Stimulated activated naive B cell treated with anti-CD40 and anti-IgM and Interleukin-4, amounts not matched to agents 10 μg/mL and 1 μg/mL and 100 μg/mL, for 72 hours (primary cell): ENCODE results near the gene ARRB1.

Source experiments
- ATAC-seq, 2 donors: fragments of 150-1000 bp; cut with Tn5 transposase; replicated peaks; 2 replicates each; pipeline ENCODE4 v1.10.0; 2021; ENCODE audit warnings: moderate library complexity in 1 of 2
- DNase-seq: peaks from one replicate; pipeline ENCODE4 v3.0.0; 2021
- H3K27ac Mint-ChIP-seq: one replicate; pipeline ENCODE4 v1.8.0; 2022; ENCODE audit warnings: mild to moderate bottlenecking, mixed read lengths
- H3K27me3 Mint-ChIP-seq, 2 donors: one replicate each; pipeline ENCODE4 v1.8.0; 2022; ENCODE audit warnings: mixed read lengths in 2 of 2
- H3K36me3 Mint-ChIP-seq, 2 donors: one replicate each; pipeline ENCODE4 v1.8.0; 2022; ENCODE audit warnings: mixed read lengths in 2 of 2, mild to moderate bottlenecking in 1 of 2
- H3K4me1 Mint-ChIP-seq, 2 donors: one replicate each; pipeline ENCODE4 v1.8.0; 2022; ENCODE audit warnings: mixed read lengths in 2 of 2, mild to moderate bottlenecking in 1 of 2
- H3K4me3 Mint-ChIP-seq, 2 donors: one replicate each; pipeline ENCODE4 v1.8.0; 2022; ENCODE audit warnings: mild to moderate bottlenecking in 2 of 2, mixed read lengths in 2 of 2, moderate library complexity in 1 of 2
- H3K9me3 Mint-ChIP-seq, 2 donors: one replicate each; pipeline ENCODE4 v1.8.0; 2022; ENCODE audit warnings: mixed read lengths in 2 of 2, mild to moderate bottlenecking in 1 of 2

The ARRB1 gene

DNA sequence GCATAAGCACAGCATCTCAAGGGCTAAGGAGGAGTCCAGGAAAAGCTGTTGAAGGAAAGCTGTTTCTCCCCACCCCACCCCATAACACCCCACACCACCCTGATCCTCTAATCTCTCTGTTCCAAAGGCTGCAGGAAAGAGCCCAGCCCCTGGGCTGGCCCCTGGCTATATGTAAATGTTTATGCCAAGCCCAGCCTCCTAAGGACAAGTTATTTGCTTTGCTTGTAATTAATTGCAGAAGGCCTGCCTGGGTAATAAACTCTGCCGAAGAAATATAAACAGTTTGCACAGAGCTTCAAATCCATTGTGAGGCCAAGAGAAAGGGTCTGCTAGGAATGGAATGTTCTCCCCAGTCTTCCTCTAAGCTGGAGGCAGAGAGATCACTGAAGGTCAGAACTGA lies 21.2 kb downstream of the ARRB1 start:
- no peaks in the 10 kb centered on the region for H3K9me3 Mint-ChIP-seq
- DNase-seq, result no peak
- H3K4me3 Mint-ChIP-seq, result no peak overlapping the region
- no peaks in the 10 kb centered on the region for H3K36me3 Mint-ChIP-seq
- H3K27me3 Mint-ChIP-seq, result no peaks in the 10 kb centered on the region
- ATAC-seq, result no peak
- no peak overlapping the region for H3K27ac Mint-ChIP-seq
- H3K4me1 Mint-ChIP-seq, result peaks cover 2 to 20% of the 10 kb centered on the region in 2 donors

- H3K4me3 Mint-ChIP-seq, result no peak overlapping the region
- H3K36me3 Mint-ChIP-seq, result no peaks in the 10 kb centered on the region
- DNase-seq, result no peak
- H3K27me3 Mint-ChIP-seq, result no peaks in the 10 kb centered on the region
- no peak overlapping the region for H3K27ac Mint-ChIP-seq
- ATAC-seq, result peak; percentile 57 to 64
- peaks cover 2 to 20% of the 10 kb centered on the region in 2 donors for H3K4me1 Mint-ChIP-seq
- no peaks in the 10 kb centered on the region for H3K9me3 Mint-ChIP-seq
Measured at GRCh38 chr11:75328426-75329277, 22.8 kb downstream of the ARRB1 start.

DNA sequence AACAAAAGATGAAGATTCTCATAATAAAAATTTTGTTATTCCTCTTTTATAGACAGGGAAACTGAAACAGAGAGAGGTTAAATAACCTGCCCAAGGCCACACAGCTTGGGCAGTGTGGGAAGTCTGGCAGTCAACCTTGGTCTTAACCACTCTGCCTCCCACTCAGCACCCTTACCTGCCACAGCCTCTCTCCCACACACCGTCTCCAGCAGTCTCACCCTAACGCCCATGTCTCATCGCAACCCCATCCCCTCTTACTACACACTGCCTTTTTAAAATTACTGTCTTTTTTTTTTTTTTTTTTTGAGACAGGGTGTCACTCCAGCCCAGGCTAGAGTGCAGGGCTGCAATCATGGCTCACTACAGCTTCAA lies 25.0 kb downstream of the ARRB1 start:
- ATAC-seq (peak; percentile 52 to 64), DNase-seq (no peak)
- Mint-ChIP-seq H3K4me1 (peaks cover 5 to 20% of the 10 kb centered on the region in 2 donors), H3K36me3 (no peaks in the 10 kb centered on the region), H3K27ac (no peak overlapping the region), H3K4me3 (no peak overlapping the region), H3K9me3 (no peaks in the 10 kb centered on the region), H3K27me3 (no peaks in the 10 kb centered on the region)

DNA sequence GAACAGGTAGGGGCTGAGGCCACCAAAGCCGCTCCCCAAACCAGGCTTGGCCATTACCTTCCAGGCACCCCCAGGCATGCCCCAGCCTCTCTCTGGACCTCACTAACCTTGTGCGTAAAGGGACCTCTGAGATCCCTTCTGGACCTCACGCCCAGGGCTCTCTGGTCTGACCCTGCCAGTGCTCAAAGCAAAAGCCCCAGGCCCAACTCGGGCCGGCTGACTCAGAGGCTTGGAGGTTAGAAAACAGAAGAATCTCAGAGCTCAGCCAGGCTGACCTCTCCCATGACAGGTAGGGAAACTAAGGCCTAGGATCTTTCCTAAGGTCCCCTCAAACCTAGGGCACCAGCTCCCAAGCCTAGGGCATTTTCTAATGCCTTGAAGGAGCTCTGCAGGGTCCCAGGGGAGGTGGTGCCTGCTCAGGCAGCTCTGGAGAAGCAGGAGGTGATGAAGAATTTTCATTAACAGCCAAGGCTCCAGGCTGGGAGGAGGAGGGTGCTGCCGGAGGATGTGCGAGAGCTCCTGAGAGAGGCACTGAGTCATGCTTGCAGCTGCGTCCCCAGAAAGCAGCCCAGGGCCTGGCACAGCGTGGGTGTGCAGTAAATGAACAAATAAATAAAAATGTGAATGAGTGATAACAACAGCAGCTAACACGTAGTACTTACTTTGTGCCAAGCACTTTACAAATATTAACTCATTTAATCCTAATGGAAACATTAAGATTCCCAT lies 25.6 kb downstream of the ARRB1 start:
- Mint-ChIP-seq H3K9me3 (no peaks in the 10 kb centered on the region), H3K4me3 (no peak overlapping the region), H3K4me1 (peaks cover 5 to 20% of the 10 kb centered on the region in 2 donors), H3K27ac (no peak overlapping the region), H3K36me3 (no peaks in the 10 kb centered on the region), H3K27me3 (no peaks in the 10 kb centered on the region)
- DNase-seq (no peak), ATAC-seq (peak; percentile 39 to 59)

DNA sequence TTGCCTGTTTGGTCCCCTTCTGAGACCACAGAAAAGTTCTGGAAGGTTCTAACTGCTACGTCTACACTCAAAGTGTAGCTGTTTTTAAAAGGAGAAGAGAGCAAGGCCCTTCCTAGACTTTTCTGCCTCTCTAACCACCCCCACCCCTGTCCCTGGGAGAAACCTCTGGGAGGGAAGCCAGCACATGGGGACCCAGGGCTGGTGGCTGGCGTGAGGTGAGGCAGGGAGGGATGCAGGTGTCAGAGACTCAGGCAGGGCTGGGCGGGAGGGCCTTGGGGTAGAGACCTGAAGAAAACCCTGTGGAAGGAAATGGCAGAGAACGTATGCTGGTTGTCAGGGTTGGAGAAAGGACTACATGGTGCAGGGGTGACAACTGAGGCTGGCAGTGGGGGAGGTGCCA lies 26.7 kb downstream of the ARRB1 start:
- H3K36me3 Mint-ChIP-seq, result no peaks in the 10 kb centered on the region
- peaks cover 5 to 20% of the 10 kb centered on the region in 2 donors for H3K4me1 Mint-ChIP-seq
- ATAC-seq (no peak), DNase-seq (no peak)
- peaks cover 0 to 8% of the 10 kb centered on the region in 2 donors for H3K27me3 Mint-ChIP-seq
- H3K9me3 Mint-ChIP-seq, result no peaks in the 10 kb centered on the region
- H3K27ac Mint-ChIP-seq, result no peak overlapping the region
- no peak overlapping the region for H3K4me3 Mint-ChIP-seq

- Mint-ChIP-seq H3K27ac (no peak overlapping the region), H3K9me3 (no peaks in the 10 kb centered on the region), H3K36me3 (no peaks in the 10 kb centered on the region), H3K4me3 (no peak overlapping the region), H3K27me3 (peaks cover 0 to 10% of the 10 kb centered on the region in 2 donors), H3K4me1 (peaks cover 5 to 19% of the 10 kb centered on the region in 2 donors)
- ATAC-seq (no peak), DNase-seq (no peak)
Measured at GRCh38 chr11:75324189-75324588, 27.3 kb downstream of the ARRB1 start.

DNA sequence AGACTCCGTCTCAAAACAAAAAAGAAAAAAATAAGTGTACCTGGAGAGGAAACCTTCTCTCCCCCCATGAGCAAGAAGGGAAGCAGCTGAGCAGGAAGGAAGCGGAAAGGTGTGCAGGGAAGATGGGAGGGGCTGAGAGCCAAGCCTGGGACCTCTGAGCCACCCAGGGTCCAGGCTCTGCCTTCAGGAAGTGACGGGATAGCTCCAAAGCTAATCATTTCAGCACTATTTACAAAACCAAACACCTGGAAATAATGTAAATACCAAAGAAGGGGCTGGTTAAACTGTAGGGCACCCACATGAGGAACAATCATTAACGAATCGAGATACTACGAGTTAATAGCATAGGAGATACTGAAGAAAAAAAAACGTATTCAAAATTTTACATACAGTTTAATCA lies 27.9 kb downstream of the ARRB1 start:
- Mint-ChIP-seq H3K9me3 (no peaks in the 10 kb centered on the region), H3K4me1 (peaks cover 5 to 13% of the 10 kb centered on the region in 2 donors), H3K36me3 (no peaks in the 10 kb centered on the region), H3K4me3 (no peak overlapping the region), H3K27me3 (peaks cover 0 to 10% of the 10 kb centered on the region in 2 donors), H3K27ac (no peak overlapping the region)
- DNase-seq (no peak), ATAC-seq (no peak)

DNA sequence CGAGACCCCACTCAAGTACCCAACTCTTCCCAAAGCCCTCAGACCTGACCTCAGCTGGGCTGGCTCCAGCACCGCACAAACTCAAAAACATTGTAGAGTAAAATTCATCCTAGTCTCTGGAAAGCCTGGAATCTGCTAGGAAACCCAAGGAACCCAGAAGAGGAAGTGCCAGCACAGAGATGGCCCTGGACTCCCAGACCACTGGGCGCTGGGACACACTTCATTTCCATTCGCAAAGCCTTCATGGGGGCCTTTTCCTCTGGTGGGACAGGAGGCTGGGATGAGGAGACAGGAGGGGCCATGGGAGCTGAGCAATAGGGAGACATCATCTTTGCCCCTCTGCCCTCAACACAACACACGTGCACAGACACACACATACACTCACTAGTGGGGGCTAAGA lies 30.8 kb downstream of the ARRB1 start:
- no peaks in the 10 kb centered on the region for H3K9me3 Mint-ChIP-seq
- DNase-seq, result no peak
- peaks cover 0 to 10% of the 10 kb centered on the region in 2 donors for H3K27me3 Mint-ChIP-seq
- no peak overlapping the region for H3K4me3 Mint-ChIP-seq
- no peak overlapping the region for H3K27ac Mint-ChIP-seq
- ATAC-seq, result no peak
- no peaks in the 10 kb centered on the region for H3K36me3 Mint-ChIP-seq
- H3K4me1 Mint-ChIP-seq, result peaks cover 0 to 4% of the 10 kb centered on the region in 2 donors

DNA sequence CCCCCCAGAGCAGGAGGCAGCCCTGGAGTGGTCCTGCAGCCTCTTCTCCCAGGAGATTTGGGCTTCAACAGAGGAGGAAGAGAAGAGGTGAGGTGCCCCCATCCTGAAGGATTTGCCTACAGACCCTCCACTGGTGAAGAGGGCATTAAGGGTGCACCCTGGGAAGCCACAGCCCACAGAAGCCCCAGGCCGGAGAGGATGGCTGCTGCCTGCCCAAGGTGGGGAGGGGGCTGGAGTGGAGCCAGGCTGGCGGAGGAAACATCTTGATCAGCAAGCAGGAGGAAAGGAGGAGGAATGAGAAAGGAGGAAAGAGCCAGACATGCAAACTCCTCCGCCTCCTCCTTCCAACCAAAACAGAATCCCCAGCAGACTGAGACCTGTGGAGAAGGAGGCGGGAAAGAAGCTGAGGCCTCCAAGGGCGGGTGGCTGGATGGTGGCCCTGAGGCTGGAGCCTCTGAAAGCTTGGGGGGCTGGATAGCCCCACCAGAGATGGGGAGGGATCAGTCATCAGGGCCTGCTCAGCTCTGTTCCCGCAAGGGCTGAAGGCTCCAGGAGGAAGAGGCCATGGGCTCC lies 31.3 kb downstream of the ARRB1 start:
- peaks cover 0 to 10% of the 10 kb centered on the region in 2 donors for H3K27me3 Mint-ChIP-seq
- H3K4me1 Mint-ChIP-seq, result peaks cover 0 to 4% of the 10 kb centered on the region in 2 donors
- no peak for ATAC-seq
- H3K9me3 Mint-ChIP-seq, result no peaks in the 10 kb centered on the region
- no peak for DNase-seq
- H3K4me3 Mint-ChIP-seq, result no peak overlapping the region
- no peak overlapping the region for H3K27ac Mint-ChIP-seq
- H3K36me3 Mint-ChIP-seq, result no peaks in the 10 kb centered on the region

DNA sequence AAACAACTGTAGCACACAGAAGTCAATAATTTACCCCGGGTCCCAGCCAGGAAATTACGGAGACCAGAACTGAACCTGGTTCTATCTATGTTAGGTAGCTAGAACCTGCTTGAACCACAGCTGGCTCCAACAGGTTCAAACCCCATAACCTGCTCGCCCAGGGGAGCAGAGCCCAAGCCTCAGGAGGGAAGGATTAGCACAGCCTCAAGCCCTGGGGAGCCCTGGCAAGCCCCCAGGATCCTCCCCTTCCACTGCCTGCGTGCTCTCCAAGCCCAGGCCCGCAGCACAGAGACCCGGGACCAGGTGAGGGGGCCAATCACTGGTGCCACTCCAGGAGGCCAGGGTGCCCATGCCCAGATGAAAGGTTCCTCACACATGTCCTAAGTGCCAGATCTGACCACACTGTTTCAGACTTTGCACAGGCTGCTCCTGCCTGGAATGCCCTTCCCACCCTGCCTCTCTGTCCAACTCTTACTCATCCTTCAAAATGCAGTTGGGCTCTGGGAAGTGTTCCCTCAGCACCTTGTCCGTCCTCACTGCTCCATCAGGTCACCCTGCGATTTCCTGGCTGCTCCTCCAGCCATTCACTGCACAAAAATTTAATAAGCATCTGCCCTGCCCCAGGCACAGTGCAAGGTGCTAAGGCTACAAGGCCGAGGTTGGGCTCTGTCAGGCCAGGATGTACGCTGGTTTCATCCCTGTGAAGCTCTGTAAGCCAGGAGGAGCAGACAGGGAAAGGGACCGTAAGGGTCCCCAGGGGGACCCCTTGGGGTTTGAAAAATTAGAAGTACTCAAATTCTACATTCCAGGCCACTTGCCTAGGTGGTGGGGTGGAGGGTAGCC lies 32.2 kb downstream of the ARRB1 start:
- Mint-ChIP-seq H3K4me3 (no peak overlapping the region), H3K27me3 (peaks cover 0 to 10% of the 10 kb centered on the region in 2 donors), H3K9me3 (no peaks in the 10 kb centered on the region), H3K27ac (no peak overlapping the region), H3K36me3 (no peaks in the 10 kb centered on the region), H3K4me1 (peaks cover 0 to 4% of the 10 kb centered on the region in 2 donors)
- DNase-seq (no peak), ATAC-seq (no peak)

- Mint-ChIP-seq H3K9me3 (no peaks in the 10 kb centered on the region), H3K27me3 (peaks cover 0 to 10% of the 10 kb centered on the region in 2 donors), H3K27ac (no peak overlapping the region), H3K4me1 (peaks cover 0 to 3% of the 10 kb centered on the region in 2 donors), H3K36me3 (no peaks in the 10 kb centered on the region), H3K4me3 (no peak overlapping the region)
- DNase-seq (no peak), ATAC-seq (no peak)
Measured at GRCh38 chr11:75317446-75318122, 33.9 kb downstream of the ARRB1 start.

DNA sequence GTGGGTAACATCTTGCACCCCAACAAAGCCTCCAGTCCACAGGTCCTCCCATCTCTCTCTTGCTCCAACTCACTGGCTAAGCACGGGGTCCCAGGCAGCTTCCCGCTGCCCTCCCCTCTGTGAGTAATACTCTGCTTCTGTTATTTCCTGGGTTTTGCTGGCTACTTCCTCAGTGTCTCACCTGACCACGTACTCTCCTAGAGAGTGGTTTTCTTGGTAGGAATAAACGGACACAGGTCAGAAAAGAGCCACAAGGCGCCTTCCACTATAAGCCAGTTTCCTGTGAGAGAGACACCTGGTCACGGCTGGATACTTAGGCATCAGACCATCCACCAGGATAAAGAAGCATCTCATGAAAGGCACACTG lies 36.0 kb downstream of the ARRB1 start:
- Mint-ChIP-seq H3K4me1 (no peaks in the 10 kb centered on the region), H3K36me3 (peaks cover 0 to 3% of the 10 kb centered on the region in 2 donors), H3K9me3 (peaks cover 0 to 2% of the 10 kb centered on the region in 2 donors), H3K27me3 (peaks cover 0 to 7% of the 10 kb centered on the region in 2 donors), H3K27ac (no peak overlapping the region), H3K4me3 (no peak overlapping the region)
- DNase-seq, result no peak
- ATAC-seq, result no peak

DNA sequence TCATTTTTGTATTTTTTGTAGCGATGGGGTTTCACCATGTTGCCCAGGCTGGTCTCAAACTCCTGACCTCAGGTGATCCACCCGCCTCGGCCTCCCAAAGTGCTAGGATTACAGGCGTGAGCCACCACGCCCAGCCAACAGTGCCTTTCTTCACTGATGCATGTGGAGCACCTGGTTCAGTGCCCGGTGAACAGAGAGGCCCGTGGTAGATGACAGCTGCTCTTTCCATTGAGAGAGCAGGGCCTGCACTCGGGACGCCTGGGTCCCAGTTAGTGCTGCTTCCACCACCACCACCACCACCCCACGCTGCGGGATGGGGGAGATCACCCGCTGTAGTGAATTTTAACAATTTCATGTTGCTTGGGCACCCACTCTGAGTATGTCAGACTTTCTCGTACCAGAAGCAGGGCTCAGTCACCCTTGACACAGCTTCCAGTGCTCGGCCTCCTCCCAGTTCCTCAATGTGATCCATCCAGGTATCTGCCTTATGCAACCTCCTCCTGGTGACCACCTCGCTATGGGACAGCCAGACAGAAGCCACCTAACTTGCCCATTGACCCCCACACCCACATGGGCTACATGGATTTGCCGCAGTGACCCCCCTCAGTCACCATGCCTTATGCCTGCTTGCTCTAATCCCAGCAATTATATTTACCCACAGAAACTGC lies 36.6 kb downstream of the ARRB1 start:
- DNase-seq (no peak), ATAC-seq (no peak)
- peaks cover 0 to 3% of the 10 kb centered on the region in 2 donors for H3K36me3 Mint-ChIP-seq
- no peaks in the 10 kb centered on the region for H3K4me1 Mint-ChIP-seq
- no peak overlapping the region for H3K27ac Mint-ChIP-seq
- peaks cover 0 to 2% of the 10 kb centered on the region in 2 donors for H3K9me3 Mint-ChIP-seq
- H3K27me3 Mint-ChIP-seq, result peaks cover 0 to 4% of the 10 kb centered on the region in 2 donors
- H3K4me3 Mint-ChIP-seq, result no peak overlapping the region
